Muscle layer of colon (tissue), 2 donors: ENCODE measurements around the gene TRIM17.

Source experiments
- H3K27ac ChIP-seq: one replicate; pipeline ENCODE4 v1.7.0; 2013; ENCODE audit warnings: low read depth, mild to moderate bottlenecking, low read length, moderate library complexity
- H3K27me3 ChIP-seq, 2 donors: one replicate each; pipeline ENCODE4 v1.7.0; 2013; ENCODE audit warnings: low read length in 2 of 2, mild to moderate bottlenecking in 2 of 2; ENCODE audit not compliant: insufficient read depth in 2 of 2, control insufficient read depth in 1 of 2
- H3K36me3 ChIP-seq: one replicate; pipeline ENCODE4 v1.7.0; 2013; ENCODE audit warnings: mild to moderate bottlenecking, low read length; ENCODE audit not compliant: insufficient read depth
- H3K4me1 ChIP-seq: one replicate; pipeline ENCODE4 v1.7.0; 2013; ENCODE audit warnings: mild to moderate bottlenecking, low read length; ENCODE audit not compliant: insufficient read depth
- H3K4me3 ChIP-seq, 2 donors: one replicate each; pipeline ENCODE4 v1.7.0; 2013; ENCODE audit warnings: low read length in 2 of 2, low read depth in 1 of 2, mild to moderate bottlenecking in 1 of 2, moderate library complexity in 1 of 2
- H3K9ac ChIP-seq: one replicate; pipeline ENCODE4 v1.7.0; 2013; ENCODE audit warnings: low read length
- H3K9me3 ChIP-seq: one replicate; pipeline ENCODE4 v1.7.0; 2013; ENCODE audit warnings: mild to moderate bottlenecking, low read length
- donor health status: abdominal sarcoma.
- donor health status: Adenocarcinoma of cecum.

TRIM17 gene

GRCh38 chr1:228426518-228427175 is 10.0 kb upstream of the TRIM17 start:
- Histone ChIP-seq H3K36me3 (no peaks in the 10 kb centered on the region), H3K4me1 (no peaks in the 10 kb centered on the region), H3K9me3 (no peaks in the 10 kb centered on the region), H3K4me3 (no peak overlapping the region), H3K27ac (no peak overlapping the region), H3K9ac (no peak overlapping the region), H3K27me3 (peaks cover 7 to 10% of the 10 kb centered on the region in 2 donors)

- Histone ChIP-seq H3K9ac (no peak overlapping the region), H3K36me3 (no peaks in the 10 kb centered on the region), H3K27ac (no peak overlapping the region), H3K4me3 (no peak overlapping the region), H3K9me3 (no peaks in the 10 kb centered on the region), H3K27me3 (peaks cover 6 to 7% of the 10 kb centered on the region in 2 donors), H3K4me1 (no peaks in the 10 kb centered on the region)
Measured at GRCh38 chr1:228424685-228425660, 8.3 kb upstream of the TRIM17 start.

GRCh38 chr1:228423404-228424053 is 6.9 kb upstream of the TRIM17 start:
- Histone ChIP-seq H3K27me3 (peaks cover 0 to under 1% of the 10 kb centered on the region in 2 donors), H3K27ac (no peak overlapping the region), H3K4me1 (no peaks in the 10 kb centered on the region), H3K9me3 (no peaks in the 10 kb centered on the region), H3K9ac (no peak overlapping the region), H3K4me3 (no peak overlapping the region), H3K36me3 (no peaks in the 10 kb centered on the region)

GRCh38 chr1:228420968-228421826 is 4.5 kb upstream of the TRIM17 start:
- peaks cover 10 to 20% of the 10 kb centered on the region in 2 donors for H3K27me3 ChIP-seq
- no peaks in the 10 kb centered on the region for H3K9me3 ChIP-seq
- H3K9ac ChIP-seq: no peak overlapping the region
- H3K4me3 ChIP-seq: no peak overlapping the region
- no peaks in the 10 kb centered on the region for H3K36me3 ChIP-seq
- H3K4me1 ChIP-seq: no peaks in the 10 kb centered on the region
- H3K27ac ChIP-seq: no peak overlapping the region

GRCh38 chr1:228417483-228418203 is 982 bp upstream of the TRIM17 start:
- Histone ChIP-seq H3K4me3 (no peak overlapping the region), H3K9me3 (no peaks in the 10 kb centered on the region), H3K4me1 (no peaks in the 10 kb centered on the region), H3K36me3 (no peaks in the 10 kb centered on the region), H3K27me3 (peaks cover 20 to 35% of the 10 kb centered on the region in 2 donors), H3K27ac (no peak overlapping the region), H3K9ac (no peak overlapping the region)

- H3K4me3 ChIP-seq: no peak overlapping the region
- peaks cover 20 to 35% of the 10 kb centered on the region in 2 donors for H3K27me3 ChIP-seq
- H3K27ac ChIP-seq: no peak overlapping the region
- no peak overlapping the region for H3K9ac ChIP-seq
- no peaks in the 10 kb centered on the region for H3K9me3 ChIP-seq
- no peaks in the 10 kb centered on the region for H3K4me1 ChIP-seq
- H3K36me3 ChIP-seq: no peaks in the 10 kb centered on the region
Measured at GRCh38 chr1:228417061-228417460, 400 bp upstream of the TRIM17 start.

GRCh38 chr1:228415853-228416216 is 826 bp downstream of the TRIM17 start:
- H3K4me3 ChIP-seq: peak overlapping the region in 1 of 2 donors; percentile 12
- H3K36me3 ChIP-seq: no peaks in the 10 kb centered on the region
- H3K9ac ChIP-seq: no peak overlapping the region
- no peaks in the 10 kb centered on the region for H3K4me1 ChIP-seq
- peaks cover 20 to 35% of the 10 kb centered on the region in 2 donors for H3K27me3 ChIP-seq
- H3K27ac ChIP-seq: no peak overlapping the region
- no peaks in the 10 kb centered on the region for H3K9me3 ChIP-seq

GRCh38 chr1:228415221-228415620 is 1.4 kb downstream of the TRIM17 start:
- no peaks in the 10 kb centered on the region for H3K4me1 ChIP-seq
- no peak overlapping the region for H3K27ac ChIP-seq
- no peak overlapping the region for H3K9ac ChIP-seq
- H3K36me3 ChIP-seq: no peaks in the 10 kb centered on the region
- no peaks in the 10 kb centered on the region for H3K9me3 ChIP-seq
- H3K4me3 ChIP-seq: no peak overlapping the region
- H3K27me3 ChIP-seq: peaks cover 20 to 35% of the 10 kb centered on the region in 2 donors

- Histone ChIP-seq H3K9ac (no peak overlapping the region), H3K27me3 (peaks cover 20 to 35% of the 10 kb centered on the region in 2 donors), H3K36me3 (no peaks in the 10 kb centered on the region), H3K27ac (no peak overlapping the region), H3K4me3 (no peak overlapping the region), H3K4me1 (no peaks in the 10 kb centered on the region), H3K9me3 (no peaks in the 10 kb centered on the region)
Measured at GRCh38 chr1:228414511-228415211, 2.0 kb downstream of the TRIM17 start.
